Right lobe of liver (tissue), 6 donors: ENCODE measurements around the gene AGRN. TPM values are rescaled to one million over a fixed set of nuclear protein-coding genes. Genes with fewer than 3 reads are reported as not detected.
A peak's percentile ranks its signal among the peaks of the same experiment; 100 is the strongest.

ENCODE experiments used
- ATAC-seq, 4 donors: fragments of 200-7000 bp; cut with Tn5 transposase; one replicate each; pipeline ENCODE4 v1.9.1; 2020; ENCODE audit warnings: mild to moderate bottlenecking in 4 of 4, moderate library complexity in 4 of 4
- DNase-seq, 3 donors: peaks; one replicate each; pipeline ENCODE4 v3.0.0-alpha.2; 2020
- H3K27ac ChIP-seq, 3 donors: fragments of 200-600 bp; one replicate each; pipeline ENCODE4 v1.8.0; 2022
- H3K27me3 ChIP-seq, 2 donors: fragments of 200-600 bp; one replicate each; pipeline ENCODE4 v1.8.0; 2022
- H3K36me3 ChIP-seq, 4 donors: fragments of 200-600 bp; sonication (generic) in 1 of 4; one replicate each; pipeline versions ENCODE4 v1.5.1 to v1.8.0; 2017 to 2022; ENCODE audit warnings: control low read depth in 1 of 4
- H3K4me1 ChIP-seq, 4 donors: fragments of 200-600 bp; sonication (generic) in 1 of 4; one replicate each; pipeline versions ENCODE4 v1.5.1 to v1.8.0; 2017 to 2022; ENCODE audit warnings: control low read depth in 1 of 4
- H3K4me3 ChIP-seq, 3 donors: fragments of 200-600 bp; one replicate each; pipeline ENCODE4 v1.8.0; 2022
- H3K9me3 ChIP-seq, 4 donors: fragments of 200-600 bp; sonication (generic) in 1 of 4; one replicate each; pipeline versions ENCODE4 v1.5.1 to v1.8.0; 2017 to 2022; ENCODE audit warnings: control low read depth in 1 of 4
- CTCF ChIP-seq, 4 donors: fragments of 200-600 bp in 3 of 4; fragments of 450-650 bp in 1 of 4; IDR thresholded peaks; one replicate each; pipeline versions ENCODE4 v1.5.1 to v1.8.0; 2016 to 2022; ENCODE audit warnings: antibody characterized with exemption in 4 of 4, mild to moderate bottlenecking in 2 of 4
- POLR2A ChIP-seq: fragments of 450-650 bp; IDR thresholded peaks from one replicate; pipeline ENCODE4 v1.6.1; 2017; ENCODE audit warnings: antibody characterized with exemption, mild to moderate bottlenecking
- WGBS: methylation state at CpG from one replicate; pipeline ENCODE4 v1.1.6; 2018; ENCODE audit warnings: low coverage, low lambda C conversion rate; ENCODE audit not compliant: insufficient coverage; ENCODE audit errors: missing lambda C conversion rate; 5-methylcytosine and 5-hydroxymethylcytosine counted together
- intact Hi-C, 2 donors: fragments of 100-400 bp; cut with DNase I; formaldehyde crosslinking; loops; one replicate each; pipeline versions ENCODE4 v1.11.2 to v1.14.1; 2022
- total RNA-seq, 6 experiments: library from RNA; depleted of rRNA in 2 of 6; stranded (reverse); fragments of >200 nt in 2 of 6; fragmentation: NEBNext Ultra II Directional in 3 of 6; extraction: Animal tissue kit (Norgen Biotek cat#: 25700) in 3 of 6; gene quantifications; one replicate each; pipeline versions ENCODE4 v1.1.0 to v1.2.4, GENCODE V29; 2016 to 2023
- donor health status: DM: no; HTN: yes; CAD: no.
- donor health status: DM: no; HTN: no; CAD: no.
- donor health status: DM: no; HTN: no; CAD: no.
- donor health status: DM: no; HTN: yes; CAD: no.
- donor health status: DM: no; HTN: yes; CAD: no.

AGRN gene
- total RNA-seq, 6 experiments from 2014 or later = 14.2 to 44.5 (median 35.2) TPM

- no peak overlapping the region for H3K27ac ChIP-seq
- H3K9me3 ChIP-seq = no peaks in the 10 kb centered on the region
- ATAC-seq (no peak), DNase-seq (peak in 2 of 3 donors; percentile 41 to 57)
- H3K4me1 ChIP-seq = no peaks in the 10 kb centered on the region
- intact Hi-C loops = no loop called here
- WGBS = 89% methylated on average over 18 of the region's 28 CpGs
- H3K4me3 ChIP-seq = no peak overlapping the region
- no peaks in the 10 kb centered on the region for H3K27me3 ChIP-seq
- TF ChIP-seq POLR2A (no peak), CTCF (IDR thresholded peaks at IDR 0.05) (no peak)
- no peaks in the 10 kb centered on the region for H3K36me3 ChIP-seq
Measured at GRCh38 chr1:1091344-1092148, 71.6 kb downstream of the AGRN start.

- WGBS = 100% methylated on average over 3 of the region's 28 CpGs
- H3K9me3 ChIP-seq = no peaks in the 10 kb centered on the region
- intact Hi-C loops = no loop called here
- TF ChIP-seq POLR2A (no peak), CTCF (IDR thresholded peaks at IDR 0.05) (no peak)
- no peak overlapping the region for H3K4me3 ChIP-seq
- no peaks in the 10 kb centered on the region for H3K36me3 ChIP-seq
- DNase-seq (peak in 1 of 3 donors; percentile 48), ATAC-seq (peak in 2 of 4 donors; percentile 5 to 10)
- H3K27ac ChIP-seq = no peak overlapping the region
- no peaks in the 10 kb centered on the region for H3K4me1 ChIP-seq
- no peaks in the 10 kb centered on the region for H3K27me3 ChIP-seq
Measured at GRCh38 chr1:1092149-1092855, 72.4 kb downstream of the AGRN start.

GRCh38 chr1:1092894-1093609, 73.1 kb downstream of the AGRN start:
- Histone ChIP-seq H3K9me3 (no peaks in the 10 kb centered on the region), H3K27me3 (no peaks in the 10 kb centered on the region), H3K4me3 (no peak overlapping the region), H3K27ac (no peak overlapping the region), H3K4me1 (no peaks in the 10 kb centered on the region), H3K36me3 (no peaks in the 10 kb centered on the region)
- intact Hi-C loops = no loop called here
- peak in 1 of 3 donors; percentile 37 for DNase-seq
- ATAC-seq = no peak
- 89% methylated on average over 9 of the region's 14 CpGs for WGBS
- no peak for TF ChIP-seq POLR2A
- TF ChIP-seq CTCF (IDR thresholded peaks at IDR 0.05) = no peak

GRCh38 chr1:1093610-1093943, 73.7 kb downstream of the AGRN start:
- whole genome bisulfite sequencing = 76% methylated on average over 6 of the region's 10 CpGs
- H3K27me3 ChIP-seq = no peaks in the 10 kb centered on the region
- intact Hi-C loops = no loop called here
- no peak overlapping the region for H3K27ac ChIP-seq
- H3K4me3 ChIP-seq = no peak overlapping the region
- ATAC-seq (no peak), DNase-seq (peak in 1 of 3 donors; percentile 28)
- H3K4me1 ChIP-seq = no peaks in the 10 kb centered on the region
- no peak for TF ChIP-seq CTCF (IDR thresholded peaks at IDR 0.05)
- no peak for TF ChIP-seq POLR2A
- no peaks in the 10 kb centered on the region for H3K9me3 ChIP-seq
- no peaks in the 10 kb centered on the region for H3K36me3 ChIP-seq
